Keratinocyte (primary cell): ENCODE data around the gene BCAS3. TPM values are rescaled to one million over a fixed set of nuclear protein-coding genes. Genes with fewer than 3 reads are reported as not detected.

Experiments
- DNase-seq: peaks from one replicate; pipeline ENCODE4 v3.0.0-alpha.2; 2011; ENCODE audit warnings: low read depth, missing footprints, low spot score
- FAIRE-seq: peaks from 2 replicates; lab custom pipeline; 2011; peaks lifted over from hg19 to GRCh38; lab: Jason Lieb, UNC
- H2AFZ ChIP-seq: 2 replicates; pipeline ENCODE4 v1.6.0; 2012; ENCODE audit warnings: low read length, control low read depth, inconsistent platforms; ENCODE audit not compliant: control insufficient read depth
- H3K27ac ChIP-seq: 2 replicates; pipeline ENCODE4 v1.5.1; 2011; ENCODE audit warnings: low read length; ENCODE audit not compliant: control insufficient read depth, insufficient read depth
- H3K27me3 ChIP-seq: 3 replicates; pipeline ENCODE4 v1.6.0; 2011; ENCODE audit warnings: low read length; ENCODE audit not compliant: control insufficient read depth, insufficient read depth; ENCODE audit errors: extremely low read depth
- H3K36me3 ChIP-seq, 2 experiments: 2 replicates in 1 of 2; 3 replicates in 1 of 2; pipeline ENCODE4 v1.5.1; 2011; ENCODE audit warnings: low read length in 2 of 2, mild to moderate bottlenecking in 1 of 2; ENCODE audit not compliant: control insufficient read depth in 2 of 2, insufficient read depth in 2 of 2; ENCODE audit errors: extremely low read depth in 1 of 2
- H3K4me1 ChIP-seq: 3 replicates; pipeline ENCODE4 v1.5.1; 2011; ENCODE audit warnings: low read length; ENCODE audit not compliant: control insufficient read depth, insufficient read depth; ENCODE audit errors: extremely low read depth
- H3K4me2 ChIP-seq: 3 replicates; pipeline ENCODE4 v1.6.0; 2011; ENCODE audit warnings: low read depth, low read length; ENCODE audit not compliant: control insufficient read depth, insufficient read depth; ENCODE audit errors: extremely low read depth
- H3K4me3 ChIP-seq, 3 experiments: fragments of 200-600 bp in 1 of 3; sonication (generic) in 1 of 3; 2 replicates in 2 of 3; 3 replicates in 1 of 3; pipeline ENCODE4 v1.5.1; 2011 to 2016; ENCODE audit warnings: low read length in 3 of 3, mild to moderate bottlenecking in 3 of 3, control low read depth in 2 of 3, inconsistent platforms in 1 of 3, low read depth in 1 of 3, mixed read lengths in 1 of 3, mixed run types in 1 of 3, moderate library complexity in 1 of 3; ENCODE audit not compliant: control insufficient read depth in 2 of 3, insufficient read depth in 2 of 3; ENCODE audit errors: extremely low read depth in 1 of 3
- H3K79me2 ChIP-seq: 2 replicates; pipeline ENCODE4 v1.6.0; 2012; ENCODE audit warnings: low read length; ENCODE audit not compliant: control insufficient read depth, insufficient read depth
- H3K9ac ChIP-seq: 3 replicates; pipeline ENCODE4 v1.6.0; 2011; ENCODE audit warnings: low read length; ENCODE audit not compliant: control insufficient read depth, insufficient read depth; ENCODE audit errors: extremely low read depth
- H3K9me1 ChIP-seq: 3 replicates; pipeline ENCODE4 v1.6.0; 2011; ENCODE audit warnings: low read length; ENCODE audit not compliant: control insufficient read depth, insufficient read depth; ENCODE audit errors: extremely low read depth
- H3K9me3 ChIP-seq: 2 replicates; pipeline ENCODE4 v1.5.1; 2012; ENCODE audit warnings: low read depth, low read length; ENCODE audit not compliant: control insufficient read depth
- H4K20me1 ChIP-seq: 3 replicates; pipeline ENCODE4 v1.6.0; 2011; ENCODE audit warnings: low read length; ENCODE audit not compliant: control insufficient read depth, insufficient read depth; ENCODE audit errors: extremely low read depth
- EZH2 ChIP-seq: IDR thresholded peaks from one replicate; pipeline ENCODE4 v1.6.1; 2012; ENCODE audit warnings: inconsistent platforms, mild to moderate bottlenecking, low read length, moderate library complexity
- dilution Hi-C: fragments of 300-500 bp; cut with MboI; formaldehyde crosslinking; loops from one replicate; pipeline ENCODE4 v1.7.0; 2020; ENCODE audit warnings: low sequenced_read_pairs; ENCODE audit not compliant: extremely low pct_ligation_motif_present
- polyA plus RNA-seq, 5 experiments: library from polyadenylated mRNA; depleted of rRNA in 3 of 5; stranded (reverse) in 3 of 5; stranded (forward) in 1 of 5; unstranded in 1 of 5; fragments of >200 nt; gene quantifications; 1 replicate in 1 of 5; 2 replicates in 3 of 5; 3 replicates in 1 of 5; pipeline versions ENCODE4 v1.2.1 to v1.2.3, GENCODE V29; 2011 to 2012; ENCODE audit warnings: missing spikeins in 2 of 5, low read depth in 1 of 5, low replicate concordance in 1 of 5
- TF ChIP-seq, protein P1 (sequence below), 3 experiments: IDR thresholded peaks in 1 of 3; conservative IDR thresholded peaks in 1 of 3; optimal IDR thresholded peaks in 1 of 3; 2 replicates in 2 of 3; 3 replicates in 1 of 3; pipeline versions ENCODE3 to v1.5.1; 2011; ENCODE audit warnings: low read length in 3 of 3, mild to moderate bottlenecking in 3 of 3, moderate library complexity in 2 of 3, control low read depth in 1 of 3, inconsistent platforms in 1 of 3; ENCODE audit not compliant: insufficient read depth in 2 of 3; ENCODE audit errors: extremely low read depth in 1 of 3

The BCAS3 gene
- polyA plus RNA-seq, 1 donor (not counting 4 experiments of a cell fraction or from before 2014, with no cell fraction given): 11.8 TPM

DNA sequence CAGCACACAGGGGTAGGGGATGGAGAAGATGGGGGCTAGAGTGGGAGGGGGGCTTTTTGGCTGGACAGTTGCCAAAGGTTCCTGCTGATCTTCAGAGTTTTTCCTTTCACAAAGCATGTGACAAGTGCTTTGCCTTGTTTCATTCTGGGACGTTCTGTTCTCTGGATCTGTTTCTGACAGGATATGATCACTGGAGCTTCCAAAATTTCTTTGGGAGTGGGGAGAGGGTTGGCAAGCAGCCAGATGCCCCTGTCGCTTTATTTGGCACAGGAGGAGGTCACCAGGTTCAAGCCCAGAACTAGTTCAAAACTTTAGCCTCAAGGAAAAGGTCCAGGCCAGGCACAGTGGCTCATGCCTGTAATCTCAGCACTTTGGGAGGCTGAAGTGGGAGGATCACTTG, 653.5 kb downstream of the BCAS3 start:
- DNase-seq (no peak), FAIRE-seq (no peak)
- no peaks in the 10 kb centered on the region for H3K36me3 ChIP-seq
- no peaks in the 10 kb centered on the region for H3K27me3 ChIP-seq
- no peak overlapping the region for H3K9ac ChIP-seq
- no peaks in the 10 kb centered on the region for H3K79me2 ChIP-seq
- dilution Hi-C loops: no loop called here
- TF ChIP-seq, protein P1, sequence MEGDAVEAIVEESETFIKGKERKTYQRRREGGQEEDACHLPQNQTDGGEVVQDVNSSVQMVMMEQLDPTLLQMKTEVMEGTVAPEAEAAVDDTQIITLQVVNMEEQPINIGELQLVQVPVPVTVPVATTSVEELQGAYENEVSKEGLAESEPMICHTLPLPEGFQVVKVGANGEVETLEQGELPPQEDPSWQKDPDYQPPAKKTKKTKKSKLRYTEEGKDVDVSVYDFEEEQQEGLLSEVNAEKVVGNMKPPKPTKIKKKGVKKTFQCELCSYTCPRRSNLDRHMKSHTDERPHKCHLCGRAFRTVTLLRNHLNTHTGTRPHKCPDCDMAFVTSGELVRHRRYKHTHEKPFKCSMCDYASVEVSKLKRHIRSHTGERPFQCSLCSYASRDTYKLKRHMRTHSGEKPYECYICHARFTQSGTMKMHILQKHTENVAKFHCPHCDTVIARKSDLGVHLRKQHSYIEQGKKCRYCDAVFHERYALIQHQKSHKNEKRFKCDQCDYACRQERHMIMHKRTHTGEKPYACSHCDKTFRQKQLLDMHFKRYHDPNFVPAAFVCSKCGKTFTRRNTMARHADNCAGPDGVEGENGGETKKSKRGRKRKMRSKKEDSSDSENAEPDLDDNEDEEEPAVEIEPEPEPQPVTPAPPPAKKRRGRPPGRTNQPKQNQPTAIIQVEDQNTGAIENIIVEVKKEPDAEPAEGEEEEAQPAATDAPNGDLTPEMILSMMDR (optimal IDR thresholded peaks at IDR 0.05 in 1 of 3, IDR thresholded peaks at IDR 0.05 in 1 of 3, conservative IDR thresholded peaks at IDR 0.05 in 1 of 3; ENCODE audit: extremely low read depth in 1 of 3, insufficient read depth in 2 of 3, low read length in 3 of 3): no peak
- TF ChIP-seq EZH2: no peak
- H3K9me1 ChIP-seq: no peaks in the 10 kb centered on the region
- peaks cover 8% of the 10 kb centered on the region for H3K4me1 ChIP-seq
- no peak overlapping the region for H2AFZ ChIP-seq
- no peak overlapping the region for H3K4me2 ChIP-seq
- H4K20me1 ChIP-seq: no peaks in the 10 kb centered on the region
- no peaks in the 10 kb centered on the region for H3K9me3 ChIP-seq
- H3K4me3 ChIP-seq: no peak overlapping the region
- no peak overlapping the region for H3K27ac ChIP-seq

DNA sequence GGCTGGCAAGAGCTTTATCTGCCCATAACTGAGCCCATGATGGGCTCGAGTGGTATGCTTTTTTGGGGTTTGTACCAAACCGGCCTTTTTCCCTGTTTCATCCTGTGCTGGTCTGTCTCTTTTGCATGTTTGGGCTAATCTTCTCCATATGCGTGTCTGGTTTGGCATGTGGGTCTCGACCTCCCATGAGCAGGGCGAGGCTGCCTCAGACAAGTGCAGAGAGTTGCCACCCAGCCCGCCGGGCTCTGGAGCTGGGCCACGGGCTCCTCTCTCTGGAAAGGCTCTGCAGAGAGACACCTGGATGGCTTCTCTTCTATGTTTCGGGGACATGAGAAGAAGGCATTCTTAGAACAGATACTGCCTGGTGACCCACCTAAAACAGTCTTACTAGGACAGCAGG, 654.2 kb downstream of the BCAS3 start:
- Histone ChIP-seq H3K9ac (no peak overlapping the region), H3K9me3 (no peaks in the 10 kb centered on the region), H3K79me2 (no peaks in the 10 kb centered on the region), H3K4me1 (peaks cover 8% of the 10 kb centered on the region), H4K20me1 (no peaks in the 10 kb centered on the region), H3K27me3 (no peaks in the 10 kb centered on the region), H3K4me2 (peak overlapping the region; percentile 45), H2AFZ (no peak overlapping the region), H3K27ac (no peak overlapping the region), H3K36me3 (no peaks in the 10 kb centered on the region), H3K9me1 (no peaks in the 10 kb centered on the region), H3K4me3 (no peak overlapping the region)
- DNase-seq (no peak), FAIRE-seq (no peak)
- TF ChIP-seq, protein P1 (optimal IDR thresholded peaks at IDR 0.05 in 1 of 3, IDR thresholded peaks at IDR 0.05 in 1 of 3, conservative IDR thresholded peaks at IDR 0.05 in 1 of 3; ENCODE audit: extremely low read depth in 1 of 3, insufficient read depth in 2 of 3, low read length in 3 of 3): no peak
- no peak for TF ChIP-seq EZH2
- dilution Hi-C loops: no loop called here
